NCI-H510A treated with DMSO at 0.1 percent for 48 hours (cell line): ENCODE measurements around the gene ARL4D.

Experiments
- DNase-seq: peaks from one replicate; lab custom pipeline; 2025; lab: John Stamatoyannopoulos, UW

The ARL4D gene

DNA sequence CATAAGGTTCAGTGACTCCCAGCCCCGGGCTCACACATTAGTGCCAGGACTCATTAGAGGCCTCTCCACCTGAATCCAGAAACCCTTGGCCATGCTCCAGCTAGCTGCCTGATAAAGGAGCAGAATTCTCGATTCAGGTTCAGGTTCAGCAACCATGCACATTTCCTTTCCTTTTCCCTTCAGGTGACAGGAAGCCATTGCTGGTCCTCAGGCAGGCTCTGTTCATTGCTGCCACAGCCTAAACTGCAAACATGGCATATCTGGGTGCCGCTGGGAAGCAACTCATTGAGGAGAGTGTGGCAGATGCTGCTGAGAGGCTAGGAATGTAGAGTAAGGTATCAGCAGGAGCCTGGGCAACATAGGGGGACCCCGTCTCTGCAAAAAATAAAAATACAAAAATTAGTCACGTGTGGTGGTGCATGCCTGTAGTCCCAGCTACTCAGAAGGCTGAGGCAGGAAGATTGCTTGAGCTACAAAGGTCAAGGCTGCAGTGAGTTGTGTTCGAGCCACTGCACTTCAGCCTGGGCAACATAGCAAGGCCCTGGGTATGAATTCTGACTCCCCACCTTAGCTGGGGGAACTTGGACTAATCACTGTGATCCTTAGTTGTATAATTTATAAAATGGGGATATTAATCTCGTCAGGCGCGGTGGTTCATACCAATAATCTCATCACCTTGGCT, 28.7 kb downstream of the ARL4D start:
- no peak for DNase-seq

- no peak for DNase-seq
Measured at GRCh38 chr17:43428524-43428923, 29.7 kb downstream of the ARL4D start.

DNA sequence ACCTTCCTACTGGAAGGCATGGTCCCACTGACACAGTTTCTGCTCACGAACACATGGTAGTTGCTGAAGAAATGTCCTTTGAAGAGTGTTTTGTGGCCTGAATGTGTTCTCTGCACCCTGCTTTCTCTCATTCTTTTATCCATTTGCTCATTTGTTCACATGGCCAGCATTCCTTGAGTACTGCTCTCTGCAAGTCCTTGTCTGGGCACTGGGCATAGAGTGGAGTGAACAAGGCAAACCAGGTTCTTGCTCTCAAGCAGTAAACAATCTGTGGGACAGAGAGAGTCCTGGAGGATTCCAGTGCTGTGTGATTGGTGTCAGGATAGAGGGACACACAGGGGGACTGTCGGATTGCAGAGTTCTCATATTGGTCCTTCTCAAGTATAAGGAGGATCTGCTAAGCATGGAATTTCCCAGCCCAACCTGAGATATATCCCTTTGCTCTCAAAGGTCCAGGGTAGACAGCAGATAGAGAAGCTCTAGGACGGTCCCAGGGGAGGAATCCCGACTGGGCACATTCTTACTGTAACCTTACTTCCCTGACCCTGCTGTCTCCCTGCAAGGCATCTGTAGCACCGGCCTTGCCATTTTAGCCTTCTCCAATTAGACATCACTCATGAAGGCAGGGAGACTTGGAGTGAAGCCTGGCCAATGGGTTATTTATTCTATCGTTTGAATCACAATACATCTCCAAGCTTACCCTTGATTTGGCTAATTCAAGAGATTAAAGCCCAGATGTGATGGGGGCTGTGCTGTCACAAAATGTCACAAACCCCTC, 32.3 kb downstream of the ARL4D start:
- no peak for DNase-seq

DNA sequence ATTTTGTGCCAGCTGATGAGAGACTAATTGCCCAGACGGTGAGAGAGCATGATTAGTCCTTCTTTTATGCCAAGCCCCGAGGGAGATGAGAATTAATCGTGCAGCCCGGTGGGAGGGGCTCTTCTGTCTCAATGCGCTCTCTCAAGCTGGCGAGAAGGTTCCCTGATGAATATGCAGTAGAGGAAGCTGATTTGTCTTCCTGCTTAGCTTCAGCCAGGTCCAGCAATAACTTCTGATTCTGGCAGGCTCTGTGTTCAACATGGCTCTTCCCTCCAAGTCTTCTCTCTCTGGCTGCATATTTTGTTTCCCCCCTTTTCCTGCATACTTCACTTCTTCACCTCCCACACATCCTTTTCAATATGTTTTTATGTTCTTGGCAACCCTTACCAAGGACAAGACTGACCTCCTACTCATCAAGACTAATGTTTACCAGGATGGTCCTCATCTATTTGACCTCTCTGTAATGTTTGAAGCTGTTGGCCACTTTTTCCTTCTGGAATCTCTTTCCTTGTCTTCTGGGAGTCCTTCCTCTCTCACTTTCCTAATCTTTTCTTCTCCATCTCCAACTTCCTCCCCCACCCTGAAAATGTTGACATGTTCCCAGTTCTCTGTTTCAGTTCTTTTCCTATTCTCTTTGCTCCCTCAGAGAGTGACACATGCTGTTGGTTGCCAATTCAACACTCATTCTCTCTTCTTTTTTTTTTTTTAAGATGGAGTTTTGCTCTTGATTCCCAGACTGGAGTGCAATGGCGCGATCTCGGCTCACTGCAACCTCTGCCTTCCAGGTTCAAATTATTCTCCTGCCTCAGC, 33.1 kb downstream of the ARL4D start:
- no peak for DNase-seq

GRCh38 chr17:43434902-43435319, 36.1 kb downstream of the ARL4D start:
- DNase-seq = no peak

GRCh38 chr17:43437756-43438155, 39.0 kb downstream of the ARL4D start:
- no peak for DNase-seq

- DNase-seq = no peak
Measured at GRCh38 chr17:43438626-43439025, 39.8 kb downstream of the ARL4D start.

DNA sequence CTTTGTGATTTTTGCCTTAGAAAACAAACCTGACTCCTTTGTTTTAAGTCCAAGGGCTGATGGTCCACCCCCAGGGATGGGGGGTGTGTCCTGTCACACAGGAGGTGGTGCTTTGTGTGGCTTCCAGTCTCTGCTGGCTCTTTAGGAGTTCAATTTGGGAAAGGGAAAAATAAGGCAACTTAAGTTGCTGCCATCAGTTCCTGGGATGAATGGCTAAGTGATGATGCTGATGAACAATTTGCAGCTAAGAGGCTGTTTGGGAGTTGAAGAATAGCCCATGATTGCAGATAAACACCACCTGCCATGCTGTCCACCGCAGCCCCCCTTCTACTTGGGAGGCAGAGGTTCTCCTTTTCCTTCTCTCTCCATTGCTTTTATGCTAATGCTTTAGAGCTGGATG, 40.2 kb downstream of the ARL4D start:
- no peak for DNase-seq

DNA sequence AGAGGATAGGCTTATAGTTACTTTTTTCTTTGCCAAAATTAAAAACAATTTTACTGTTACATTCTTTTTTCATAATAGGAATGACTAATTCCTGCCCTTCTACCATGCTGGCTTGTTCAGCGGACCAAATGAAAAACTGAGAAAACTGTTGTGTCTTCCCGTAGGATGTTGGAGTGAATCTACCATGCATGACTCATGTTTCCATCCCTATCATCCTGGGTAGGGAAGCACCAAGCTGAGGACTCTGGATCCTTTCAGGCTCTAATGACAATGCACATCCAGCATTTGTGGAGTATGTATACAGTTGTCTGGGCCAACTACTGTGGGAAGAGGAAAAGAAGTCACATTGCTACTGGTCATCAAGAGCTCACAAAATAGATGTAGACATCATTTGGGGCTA, 43.9 kb downstream of the ARL4D start:
- no peak for DNase-seq

DNA sequence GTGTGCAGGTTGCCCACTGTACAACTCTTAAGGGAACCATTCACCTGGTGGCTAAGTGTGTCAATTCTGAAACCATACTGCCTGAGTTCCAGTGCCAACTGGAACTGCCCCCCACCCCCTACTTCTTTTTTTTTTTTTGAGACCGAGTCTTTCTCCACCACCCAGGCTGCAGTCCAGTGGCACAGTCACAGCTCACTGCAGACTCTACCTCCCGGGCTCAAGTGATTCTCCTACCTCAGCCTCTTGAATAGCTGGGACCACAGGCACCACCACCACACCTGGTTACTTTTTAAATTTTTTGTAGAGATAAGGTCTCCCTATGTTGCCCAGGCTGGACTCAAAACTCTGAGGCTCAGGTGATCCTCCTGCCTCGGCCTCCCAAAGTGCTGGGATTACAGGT, 44.6 kb downstream of the ARL4D start:
- no peak for DNase-seq

DNA sequence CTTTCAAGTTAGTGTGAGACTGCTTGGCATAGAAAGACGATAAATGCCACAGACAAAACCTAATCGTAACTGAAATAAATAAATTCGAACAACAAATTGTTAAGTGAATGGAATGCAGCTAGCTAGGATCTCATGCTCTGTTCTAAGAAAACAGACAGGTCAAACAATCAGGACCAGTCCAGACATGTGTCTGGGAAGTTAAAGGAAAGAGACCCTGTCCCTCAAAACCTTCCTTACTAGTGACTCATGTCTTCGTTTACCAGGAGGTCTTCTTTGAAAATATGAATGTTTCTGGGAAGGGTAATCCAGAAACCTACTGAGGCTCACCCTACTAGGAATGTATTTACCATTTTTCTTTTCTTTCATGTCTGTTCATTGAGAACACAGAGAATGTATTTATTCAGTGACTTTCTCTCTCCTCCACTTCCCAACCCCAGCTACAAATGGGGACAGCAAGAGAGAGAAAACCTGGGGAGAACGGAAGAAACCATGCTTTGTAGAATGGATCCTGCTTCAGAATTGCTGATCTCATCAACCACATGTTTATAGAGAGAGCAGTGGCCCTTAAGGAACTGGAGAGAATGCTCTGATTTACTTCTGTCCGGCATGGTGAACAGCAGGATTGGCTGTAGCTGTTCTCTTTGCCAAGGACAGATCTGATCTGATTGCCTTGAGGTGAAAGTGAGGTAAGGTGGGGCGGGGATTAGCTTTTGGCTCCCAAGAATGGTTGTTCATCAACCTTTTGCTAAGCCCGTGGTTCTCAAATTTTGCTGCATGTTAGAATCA, 45.6 kb downstream of the ARL4D start:
- no peak for DNase-seq

GRCh38 chr17:43445009-43445589, 46.3 kb downstream of the ARL4D start:
- no peak for DNase-seq

DNA sequence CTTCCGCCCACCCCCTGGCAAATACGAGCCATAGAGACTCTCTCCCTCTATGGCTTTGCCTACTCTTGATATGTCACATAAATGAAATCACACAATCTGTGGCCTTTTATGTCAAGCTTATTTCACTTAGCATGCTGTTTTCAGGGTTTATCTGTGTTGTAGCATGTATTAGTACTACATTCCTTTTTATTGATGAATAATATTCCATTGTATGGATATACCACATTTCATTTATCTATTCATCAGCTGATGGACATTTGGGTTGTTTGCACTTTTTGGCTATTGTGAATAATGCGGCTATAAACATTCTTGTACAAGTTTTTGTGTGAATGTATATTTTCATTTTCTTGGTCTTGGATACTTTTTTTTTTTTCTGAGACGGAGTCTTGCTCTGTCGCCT, 48.0 kb downstream of the ARL4D start:
- DNase-seq = no peak

DNA sequence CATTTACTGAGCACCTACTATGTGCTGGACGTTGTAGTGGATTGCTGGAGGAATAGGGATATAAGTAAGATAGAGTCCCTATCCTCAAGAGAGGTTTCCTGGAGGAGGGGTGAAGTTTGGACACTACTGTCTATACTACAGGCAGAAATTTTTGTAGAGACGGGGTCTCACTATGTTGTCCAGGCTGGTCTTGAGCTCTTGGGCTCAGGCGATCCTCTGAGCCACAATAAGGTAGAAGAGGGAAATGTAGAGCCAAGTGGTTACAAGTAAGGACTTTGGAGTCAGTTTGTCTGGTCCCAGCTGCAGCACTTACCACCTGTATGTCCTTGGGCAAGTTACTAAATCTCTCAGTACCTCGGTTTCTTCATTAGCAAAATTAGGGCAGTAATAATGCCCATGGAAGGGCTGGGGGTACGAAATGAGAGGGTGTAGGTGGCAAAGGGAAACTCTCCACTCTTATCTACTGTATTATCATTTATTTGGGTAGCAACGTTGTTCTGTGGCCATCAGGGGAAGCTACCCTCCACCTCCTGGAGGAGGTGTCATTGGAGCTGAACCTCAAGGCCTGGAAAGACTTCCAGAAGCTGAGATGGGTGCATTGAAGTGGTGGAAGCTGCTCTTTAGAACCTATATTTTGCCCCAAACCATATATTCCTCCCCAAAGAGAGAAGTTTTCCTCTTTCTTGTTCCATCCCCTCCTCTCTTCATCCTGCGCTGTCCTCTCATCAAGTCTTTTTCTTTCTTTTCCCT, 50.1 kb downstream of the ARL4D start:
- DNase-seq = no peak

- DNase-seq = no peak
Measured at GRCh38 chr17:43449470-43450248, 50.9 kb downstream of the ARL4D start.
